NCI-H1436 treated with DMSO at 0.1 percent for 48 hours (cell line): ENCODE data around the gene CEACAM16.
"Not testable (repeated sequence)": the region's sequence is repeated elsewhere in the genome, so short reads cannot be mapped to it uniquely, and the experiment has no call there.

ENCODE experiments used
- DNase-seq: peaks from one replicate; lab custom pipeline; 2025; lab: John Stamatoyannopoulos, UW

The CEACAM16 gene

DNA sequence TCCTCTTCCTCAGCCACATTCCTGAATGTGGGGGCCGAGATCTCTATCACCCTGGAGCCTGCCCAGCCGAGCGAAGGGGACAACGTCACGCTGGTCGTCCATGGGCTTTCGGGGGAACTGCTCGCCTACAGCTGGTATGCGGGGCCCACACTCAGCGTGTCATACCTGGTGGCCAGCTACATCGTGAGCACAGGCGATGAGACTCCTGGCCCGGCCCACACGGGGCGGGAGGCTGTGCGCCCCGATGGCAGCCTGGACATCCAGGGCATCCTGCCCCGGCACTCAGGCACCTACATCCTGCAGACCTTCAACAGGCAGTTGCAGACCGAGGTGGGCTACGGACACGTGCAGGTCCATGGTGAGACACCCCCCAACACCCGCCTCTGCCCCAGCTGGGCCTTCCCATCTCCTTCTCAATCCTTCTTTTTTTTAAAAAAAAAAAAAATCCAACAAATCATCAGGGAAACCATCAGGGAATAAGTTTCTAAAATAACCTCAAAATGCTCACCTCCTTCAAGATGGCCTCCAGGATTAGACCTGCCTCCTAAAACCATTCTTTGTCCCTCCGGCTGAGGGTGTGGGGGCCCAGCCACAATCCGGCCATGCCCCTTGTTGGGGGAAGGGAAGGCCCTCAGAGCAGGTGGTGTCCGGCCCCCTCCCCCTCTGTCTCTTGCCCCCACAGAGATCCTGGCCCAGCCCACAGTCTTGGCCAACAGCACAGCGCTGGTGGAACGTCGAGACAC, 4.6 kb downstream of the CEACAM16 start:
- no peak for DNase-seq

DNA sequence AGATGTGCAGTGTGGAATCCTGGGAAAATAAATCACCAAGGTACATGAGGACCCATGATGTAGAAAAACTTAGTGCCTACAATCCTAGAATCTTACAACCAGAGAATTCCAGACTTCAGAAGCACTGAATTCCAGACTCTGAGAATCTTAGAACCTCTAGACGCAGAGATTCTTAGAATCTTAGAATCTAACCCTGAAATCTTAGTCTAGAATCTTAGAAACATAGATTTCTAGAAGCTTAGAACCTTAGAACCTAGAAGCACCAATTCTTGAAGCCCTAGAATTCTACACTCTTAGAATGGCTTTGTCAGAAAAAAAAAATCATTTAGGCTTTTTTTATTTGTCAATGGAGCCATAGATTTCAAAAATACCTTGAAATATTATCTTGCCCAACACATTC, 6.0 kb downstream of the CEACAM16 start:
- no peak for DNase-seq

DNA sequence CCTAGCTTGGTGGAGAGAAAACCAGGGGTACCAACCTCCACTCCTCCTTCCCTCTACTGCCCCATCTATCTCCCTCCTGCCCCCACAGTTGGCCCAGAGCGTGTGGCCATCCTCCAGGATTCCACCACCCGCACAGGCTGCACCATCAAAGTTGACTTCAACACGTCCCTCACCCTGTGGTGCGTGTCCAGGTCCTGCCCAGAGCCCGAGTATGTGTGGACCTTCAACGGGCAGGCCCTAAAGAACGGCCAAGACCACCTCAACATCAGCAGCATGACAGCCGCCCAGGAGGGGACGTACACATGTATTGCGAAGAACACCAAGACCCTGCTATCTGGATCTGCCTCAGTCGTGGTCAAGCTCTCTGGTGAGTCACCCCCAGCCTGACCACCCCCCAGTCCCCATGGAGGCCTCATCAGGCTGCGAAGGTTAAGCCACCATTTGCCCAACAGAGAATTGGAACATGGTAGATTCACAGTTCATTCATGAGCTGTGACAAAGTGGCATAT, 6.6 kb downstream of the CEACAM16 start:
- no peak for DNase-seq

DNA sequence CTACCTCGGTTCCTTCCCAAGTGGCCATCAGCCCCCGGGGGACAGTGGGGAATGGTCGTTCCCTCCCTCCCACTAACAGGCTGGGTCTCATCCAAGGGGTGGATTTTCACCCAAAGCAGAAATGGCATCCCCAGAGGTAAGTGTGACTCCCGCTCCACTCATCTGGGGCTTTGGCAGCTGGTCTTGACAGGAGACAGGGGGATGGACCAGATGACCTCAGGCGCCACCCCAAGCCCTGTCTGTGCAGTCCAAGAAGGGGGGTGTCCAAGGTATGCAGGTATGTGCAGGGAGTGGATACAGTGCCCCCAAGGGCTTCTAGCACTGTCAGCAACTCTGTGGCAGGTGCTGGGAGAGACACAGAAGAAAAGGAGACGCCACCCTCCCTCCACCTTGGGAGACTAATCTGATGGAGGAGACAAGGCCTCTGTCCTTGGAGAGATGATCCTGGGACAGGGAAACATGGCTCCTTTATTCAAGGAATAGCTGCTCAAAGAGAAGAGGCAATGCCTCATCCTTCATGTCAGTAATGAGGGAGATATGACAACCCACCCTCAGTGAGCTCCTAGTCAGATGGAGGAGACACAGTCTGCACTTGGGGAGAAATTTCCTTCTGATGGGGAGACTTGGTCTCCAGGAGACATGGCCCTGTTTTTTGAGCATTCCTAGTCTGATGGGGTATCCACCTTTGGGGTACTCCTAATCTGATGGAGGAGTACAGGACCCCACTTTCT, 7.7 kb downstream of the CEACAM16 start:
- DNase-seq: no peak

DNA sequence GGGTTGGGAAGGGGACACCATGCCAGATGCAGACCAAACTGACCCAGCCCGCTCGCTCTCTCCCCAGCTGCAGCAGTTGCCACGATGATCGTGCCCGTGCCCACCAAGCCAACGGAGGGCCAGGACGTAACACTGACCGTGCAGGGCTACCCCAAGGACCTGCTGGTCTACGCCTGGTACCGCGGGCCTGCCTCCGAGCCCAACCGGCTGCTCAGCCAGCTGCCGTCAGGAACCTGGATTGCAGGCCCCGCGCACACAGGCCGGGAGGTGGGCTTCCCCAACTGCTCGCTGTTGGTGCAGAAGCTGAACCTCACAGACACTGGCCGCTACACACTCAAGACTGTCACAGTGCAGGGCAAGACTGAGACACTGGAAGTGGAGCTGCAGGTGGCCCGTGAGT, 8.8 kb downstream of the CEACAM16 start:
- DNase-seq: no peak

DNA sequence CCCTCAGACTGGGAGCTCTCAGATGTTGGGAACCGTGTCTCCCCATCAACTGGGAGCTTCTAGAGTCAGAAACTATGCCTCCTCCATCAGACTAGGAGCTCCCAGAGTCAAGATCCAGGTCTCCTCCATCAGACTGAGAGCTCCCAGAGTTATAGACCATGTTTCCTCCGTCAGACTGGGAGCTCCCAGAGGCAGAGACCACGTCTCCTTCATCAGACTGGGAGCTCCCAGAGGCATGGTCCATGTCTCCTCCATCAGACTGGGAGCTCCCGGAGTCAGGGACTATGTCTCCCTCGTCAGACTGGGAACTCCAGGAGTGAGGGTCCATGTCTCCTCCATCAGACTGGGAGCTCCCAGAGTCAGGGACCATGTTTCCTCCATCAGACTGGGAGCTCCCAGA, 10.0 kb downstream of the CEACAM16 start:
- no peak for DNase-seq

DNA sequence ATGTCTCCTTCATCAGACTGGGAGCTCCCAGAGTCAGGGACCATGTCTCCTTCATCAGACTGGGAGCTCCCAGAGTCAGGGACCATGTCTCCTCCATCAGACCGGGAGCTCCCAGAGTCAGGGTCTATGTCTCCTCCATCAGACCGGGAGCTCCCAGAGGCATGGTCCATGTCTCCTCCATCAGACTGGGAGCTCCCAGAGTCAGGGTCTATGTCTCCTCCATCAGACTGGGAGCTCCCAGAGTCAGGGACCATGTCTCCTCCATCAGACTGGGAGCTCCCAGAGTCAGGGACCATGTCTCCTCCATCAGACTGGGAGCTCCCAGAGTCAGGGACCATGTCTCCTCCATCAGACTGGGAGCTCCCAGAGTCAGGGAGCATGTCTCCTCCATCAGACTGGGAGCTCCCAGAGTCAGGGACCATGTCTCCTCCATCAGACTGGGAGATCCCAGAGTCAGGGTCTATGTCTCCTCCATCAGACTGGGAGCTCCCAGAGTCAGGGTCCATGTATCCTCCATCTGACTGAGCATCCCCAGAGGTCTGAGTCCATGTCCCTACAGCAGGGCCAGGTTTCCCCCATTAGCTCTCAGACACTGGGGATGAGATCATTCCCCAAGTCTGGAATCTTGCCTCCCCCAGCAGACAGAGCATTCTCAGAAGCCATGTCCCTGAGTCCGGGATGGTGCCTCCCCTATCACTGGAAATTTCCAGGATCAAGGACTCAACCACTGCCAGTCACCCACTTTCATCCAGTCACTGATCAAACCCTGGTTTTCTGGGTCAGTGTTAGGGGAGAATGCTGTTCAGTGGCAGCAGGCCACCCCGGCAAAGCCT, 10.7 kb downstream of the CEACAM16 start:
- DNase-seq: not testable (repeated sequence)

DNA sequence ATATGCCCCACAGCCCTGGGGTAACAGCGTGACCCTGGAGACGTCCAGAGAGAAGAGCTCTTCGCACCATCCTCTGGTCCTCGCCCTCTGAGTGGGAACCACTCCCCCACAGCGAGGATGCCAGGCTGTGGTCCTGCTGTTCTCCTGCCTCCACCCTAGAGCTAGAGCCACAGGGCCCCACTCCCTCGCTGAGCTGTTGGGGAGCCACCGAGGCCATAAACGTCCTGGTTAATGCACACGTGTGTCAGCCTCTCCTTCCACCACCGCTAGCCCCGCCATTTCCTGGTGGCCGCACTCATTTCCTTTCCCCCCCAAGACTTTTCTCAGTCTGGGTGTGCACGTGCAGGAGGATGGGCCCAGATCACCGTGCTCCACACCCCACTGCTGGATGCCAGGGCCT, 11.5 kb downstream of the CEACAM16 start:
- no peak for DNase-seq

DNA sequence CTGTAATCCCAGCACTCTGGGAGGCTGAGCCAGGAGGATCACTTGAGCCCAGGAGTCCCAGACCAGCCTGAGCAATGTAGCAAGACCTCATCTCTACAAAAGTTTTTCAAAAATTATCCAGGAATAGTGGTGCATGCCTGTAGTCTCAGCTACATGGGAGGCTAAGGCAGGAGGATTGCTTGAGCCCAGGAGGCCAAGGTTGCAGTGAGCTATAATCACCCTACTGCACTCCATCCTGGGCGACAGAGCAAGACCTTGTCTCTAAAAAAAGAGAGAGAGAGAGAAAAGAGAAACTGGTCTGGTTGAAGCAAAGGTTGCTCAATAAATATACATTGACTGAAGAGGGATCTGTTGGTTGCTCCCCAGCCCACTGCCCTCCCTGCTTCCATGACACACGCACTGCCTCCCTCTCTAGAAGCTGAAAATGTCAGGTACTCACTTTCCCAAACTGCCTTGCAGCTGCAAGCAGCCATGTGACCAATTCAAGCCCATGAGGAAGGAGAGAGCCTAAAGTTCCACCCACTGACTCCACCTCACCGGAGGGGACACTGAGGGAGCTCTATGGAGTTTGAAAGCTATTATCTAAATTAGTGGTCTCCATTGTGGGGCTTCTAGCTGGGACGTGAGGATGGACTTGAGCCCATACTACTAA, 14.0 kb downstream of the CEACAM16 start:
- DNase-seq: no peak

DNA sequence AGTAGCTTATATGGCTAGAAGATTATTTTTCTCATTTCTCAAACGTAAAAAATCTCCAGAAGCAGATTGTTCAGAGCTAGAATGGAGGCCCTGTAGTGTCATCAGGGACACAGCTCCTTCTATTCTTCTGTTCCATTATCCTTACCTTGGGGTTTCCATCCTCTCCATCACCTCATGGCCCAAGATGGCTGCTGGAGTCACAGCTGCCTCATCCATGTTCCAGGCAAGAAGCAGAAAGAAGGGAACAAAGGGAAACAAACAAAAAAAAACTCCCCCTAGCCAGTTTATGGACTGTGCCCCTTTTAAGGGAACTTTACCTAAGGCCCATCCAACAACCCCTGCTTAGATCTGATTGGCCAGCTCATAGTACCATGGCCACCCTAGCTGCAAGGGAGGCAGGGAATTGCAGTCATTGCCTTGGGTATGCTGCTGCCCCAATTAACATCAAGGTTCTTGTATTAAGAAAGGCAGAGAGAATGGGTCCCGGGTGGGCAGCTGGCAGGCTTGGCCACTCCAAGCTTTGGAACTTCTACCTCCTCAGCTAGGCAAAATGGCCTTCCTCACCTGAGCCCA, 15.7 kb downstream of the CEACAM16 start:
- no peak for DNase-seq

DNA sequence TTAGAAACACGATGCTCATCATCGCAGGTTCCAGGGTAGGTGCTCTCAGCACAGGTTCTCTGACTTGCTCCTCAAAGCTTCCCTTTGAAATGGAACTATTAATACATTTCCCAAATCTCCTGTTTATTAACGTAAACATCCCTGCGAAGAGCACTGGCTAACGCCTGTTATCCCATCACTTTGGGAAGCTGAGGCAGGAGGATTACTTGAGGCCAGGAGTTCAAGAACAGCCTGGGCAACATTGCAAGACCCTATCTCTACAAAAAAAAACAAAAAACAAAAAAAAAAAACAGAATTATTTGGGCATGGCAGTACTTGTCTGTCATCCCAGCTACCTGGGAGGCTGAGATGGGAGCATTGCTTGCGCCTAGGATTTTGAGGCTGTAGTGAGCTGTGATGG, 18.7 kb downstream of the CEACAM16 start:
- no peak for DNase-seq

DNA sequence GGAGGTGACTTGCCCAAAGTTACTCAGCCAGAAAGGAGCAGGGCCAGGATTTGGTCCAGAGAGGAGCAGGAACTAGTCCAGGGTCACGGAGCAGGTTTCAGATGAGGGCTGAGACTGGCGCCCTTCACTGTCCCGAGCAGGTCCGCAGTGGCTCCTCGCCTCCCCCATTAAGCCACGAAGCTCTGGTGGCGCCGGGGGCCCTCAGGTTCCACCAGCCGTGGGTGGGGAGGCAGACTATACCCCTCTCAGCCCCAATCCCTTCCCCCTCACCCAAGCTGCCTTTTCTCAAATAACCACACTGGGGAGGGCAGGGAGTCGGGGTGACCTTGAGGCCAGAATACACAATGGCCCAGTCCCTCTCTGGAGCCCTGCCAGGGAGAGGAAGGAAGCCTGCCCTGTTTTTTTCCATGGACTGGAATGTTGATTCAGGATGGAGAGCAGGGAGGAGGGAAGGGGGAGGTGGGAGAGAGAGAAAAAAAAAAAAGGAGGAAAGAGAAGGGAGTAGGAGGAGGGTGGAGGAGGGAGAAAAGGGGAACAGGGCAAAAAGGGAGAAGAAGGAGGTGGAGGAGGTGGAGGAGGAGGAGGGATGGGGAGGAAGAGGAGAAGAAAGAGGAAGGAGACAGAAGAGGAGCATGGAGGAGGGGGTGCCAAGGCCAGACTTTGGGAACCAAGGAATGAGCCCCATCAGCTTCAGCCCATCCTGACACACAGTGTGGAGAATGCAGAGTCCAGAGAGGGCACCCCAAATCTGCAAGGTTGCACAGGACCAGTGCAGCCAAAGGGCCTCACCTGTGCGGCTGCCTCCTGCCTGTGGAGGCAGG, 19.7 kb downstream of the CEACAM16 start:
- no peak for DNase-seq

DNA sequence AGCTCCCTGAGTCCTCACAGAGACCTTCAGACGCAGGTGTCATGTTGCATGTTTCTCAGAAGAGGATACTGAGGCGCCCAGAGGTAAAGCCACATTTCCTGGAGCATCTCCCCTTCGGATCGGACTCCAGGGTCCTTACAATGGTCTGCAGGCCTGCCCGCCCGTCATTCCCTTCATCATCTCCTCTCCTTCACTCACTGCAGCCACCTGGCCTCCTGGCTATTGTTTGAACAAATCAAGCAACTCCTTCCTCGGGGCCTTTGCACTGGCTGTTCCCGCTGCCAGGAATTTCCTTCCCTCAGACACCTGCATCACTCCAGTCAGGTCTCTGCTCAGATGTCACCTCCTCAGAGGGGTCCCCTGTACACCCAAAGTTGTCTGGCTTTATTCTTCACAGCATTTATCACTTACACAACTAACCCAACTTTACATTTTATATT, 20.3 kb downstream of the CEACAM16 start:
- no peak for DNase-seq

DNA sequence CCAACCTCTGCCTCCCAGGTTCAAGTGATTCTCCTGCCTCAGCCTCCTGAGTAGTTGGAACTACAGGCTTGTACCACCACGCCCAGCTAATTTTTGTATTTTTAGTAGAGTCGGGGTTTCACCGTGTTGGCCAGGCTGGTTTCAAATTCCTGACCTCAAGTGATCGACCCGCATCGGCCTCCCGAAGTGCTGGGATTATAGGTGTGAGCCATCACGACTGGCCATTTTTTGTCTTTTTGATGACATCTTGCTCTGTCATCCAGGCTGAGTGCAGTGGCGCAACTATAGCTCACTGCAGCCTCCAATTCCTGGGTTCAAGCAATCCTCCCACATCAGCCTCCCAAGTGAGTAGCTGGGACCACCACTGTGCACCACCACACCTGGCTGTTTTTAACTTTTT, 21.4 kb downstream of the CEACAM16 start:
- not testable (repeated sequence) for DNase-seq

DNA sequence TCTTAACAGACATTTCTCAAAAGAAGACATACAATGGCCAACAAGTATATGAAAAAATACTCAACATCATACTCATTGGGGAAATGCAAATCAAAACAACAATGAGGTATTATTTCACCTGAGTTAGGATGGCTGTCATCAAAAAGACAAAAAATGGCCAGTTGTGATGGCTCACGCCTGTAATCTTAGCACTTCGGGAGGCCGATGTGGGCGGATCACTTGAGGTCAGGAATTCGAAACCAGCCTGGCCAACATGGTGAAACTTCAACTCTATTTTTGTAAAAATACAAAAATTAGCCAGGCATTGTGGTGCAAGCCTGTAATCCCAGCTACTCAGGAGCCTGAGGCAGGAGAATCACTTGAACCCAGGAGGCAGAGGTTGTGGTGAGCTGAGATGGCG, 22.0 kb downstream of the CEACAM16 start:
- DNase-seq: no peak

DNA sequence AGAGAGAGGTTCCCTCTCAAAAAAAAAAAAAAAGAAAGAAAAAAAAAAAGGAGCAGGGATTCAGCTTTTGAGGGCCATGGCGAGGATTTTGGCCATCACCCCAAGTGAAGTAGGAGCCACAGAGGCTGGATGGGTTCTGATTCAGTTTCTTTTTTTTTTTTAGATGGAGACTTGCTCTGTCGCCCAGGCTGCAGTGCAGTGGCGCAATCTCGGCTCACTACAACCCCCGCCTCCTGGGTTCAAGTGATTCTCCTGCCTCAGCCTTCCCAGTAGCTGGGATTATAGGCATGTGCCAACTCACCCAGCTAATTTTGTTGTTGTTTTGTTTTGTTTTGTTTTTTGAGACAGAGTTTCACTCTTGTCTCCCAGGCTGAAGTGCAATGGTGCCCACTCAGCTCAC, 22.4 kb downstream of the CEACAM16 start:
- not testable (repeated sequence) for DNase-seq

DNA sequence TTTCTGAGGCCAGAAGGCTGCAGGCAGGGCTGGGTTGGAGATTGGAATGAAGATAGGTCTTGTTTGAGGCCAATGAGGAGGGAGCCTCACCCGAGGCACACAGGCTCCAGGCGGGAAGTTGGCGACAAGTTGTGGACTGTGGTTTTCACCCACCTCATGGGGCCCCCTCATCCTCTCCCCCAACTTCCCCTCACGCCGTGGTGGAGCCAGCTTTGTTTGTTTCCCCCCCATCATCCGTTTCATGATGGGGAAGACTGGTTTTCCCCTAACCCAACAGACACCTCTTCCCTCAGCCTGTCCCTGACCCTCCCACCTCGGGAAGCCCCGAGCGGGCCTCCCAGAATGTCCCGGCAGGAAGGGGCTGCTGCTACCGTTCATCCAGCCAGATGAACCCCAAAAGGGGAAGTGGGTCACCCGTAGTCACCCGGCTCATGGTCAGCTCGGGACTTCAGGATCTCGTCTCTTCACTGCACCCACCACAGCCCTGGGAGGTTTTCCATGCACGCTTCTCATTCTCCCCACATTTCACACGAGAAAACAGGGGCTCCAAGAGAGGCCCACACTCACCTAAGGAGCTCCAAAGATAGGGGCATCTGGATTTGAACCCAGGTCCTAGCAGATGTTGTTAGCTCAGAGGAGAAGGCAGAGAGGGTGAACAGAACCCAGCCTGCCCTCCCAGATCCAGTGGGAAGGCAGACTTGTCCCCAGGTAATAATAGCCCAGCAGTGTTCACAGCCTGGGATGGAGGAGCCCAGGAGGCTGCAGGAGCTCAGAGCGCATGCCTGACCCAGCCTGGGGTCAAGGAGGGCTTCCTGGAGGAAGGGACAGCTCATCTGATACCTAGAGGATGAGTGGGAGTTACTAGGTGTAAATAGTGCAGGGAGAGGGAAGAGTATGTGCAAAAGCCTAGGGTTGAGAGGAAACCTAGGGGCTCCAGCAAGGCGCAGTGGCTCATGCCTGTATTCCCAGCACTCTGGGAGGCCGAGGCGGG, 23.5 kb downstream of the CEACAM16 start:
- DNase-seq: no peak

DNA sequence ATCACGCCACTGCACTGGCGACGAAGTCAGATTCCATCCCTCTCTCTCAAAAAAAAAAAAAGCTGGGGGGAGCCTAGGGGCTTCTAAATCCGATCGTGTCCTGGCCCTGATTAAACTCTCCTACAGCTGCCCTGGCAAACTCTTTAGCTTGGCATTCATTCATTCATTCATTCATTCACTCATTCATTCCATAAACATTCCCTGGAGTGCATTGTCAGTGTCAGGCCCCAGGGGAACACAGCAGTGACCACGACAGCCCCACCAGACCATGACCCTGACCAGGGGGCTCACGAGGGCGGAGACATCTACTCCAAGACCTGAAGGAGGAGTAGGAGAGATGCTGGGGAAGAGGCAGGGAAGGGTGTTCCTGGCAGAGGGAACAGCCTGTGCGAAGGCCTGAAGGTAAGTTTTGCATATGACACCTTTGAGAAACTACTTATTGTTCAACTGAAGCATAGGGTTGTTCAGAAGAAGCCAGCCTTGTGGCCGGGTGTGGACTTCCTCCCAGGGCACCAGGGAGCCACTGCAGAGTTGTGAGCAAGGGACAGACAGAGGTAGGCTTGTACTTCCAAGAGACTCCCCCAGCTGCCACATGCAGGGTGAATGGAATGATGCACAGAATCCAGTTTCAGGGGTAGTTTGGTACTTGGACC, 24.5 kb downstream of the CEACAM16 start:
- DNase-seq: no peak

DNA sequence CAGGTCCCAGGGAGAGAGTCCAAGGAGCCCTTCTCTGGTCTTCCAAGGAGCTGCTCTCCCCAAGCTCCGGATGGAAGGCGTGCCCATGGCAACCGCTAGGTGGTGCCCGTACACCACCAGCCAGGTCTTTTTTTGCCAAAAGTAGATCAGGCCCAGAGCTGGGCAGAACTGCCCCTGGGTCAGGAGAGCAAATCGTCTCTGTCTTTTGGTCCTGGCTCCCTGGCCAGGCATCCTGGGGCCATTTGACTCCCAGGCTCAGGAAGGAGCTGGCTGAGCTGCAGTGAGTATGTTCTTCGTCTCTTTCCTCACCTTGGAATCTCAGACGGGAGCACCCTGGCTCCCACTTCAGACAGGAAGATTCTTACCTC, 25.0 kb downstream of the CEACAM16 start:
- DNase-seq: no peak
